HG02938 (cell line): Measurements from ENCODE around the gene WDR5.

Experiments used
- ATAC-seq: cut with Tn5 transposase; IDR thresholded peaks from one replicate; pipeline ENCODE4 v1.9.1; 2021; ENCODE audit warnings: mild to moderate bottlenecking, moderate library complexity; ENCODE audit not compliant: unreplicated experiment

WDR5 gene

DNA sequence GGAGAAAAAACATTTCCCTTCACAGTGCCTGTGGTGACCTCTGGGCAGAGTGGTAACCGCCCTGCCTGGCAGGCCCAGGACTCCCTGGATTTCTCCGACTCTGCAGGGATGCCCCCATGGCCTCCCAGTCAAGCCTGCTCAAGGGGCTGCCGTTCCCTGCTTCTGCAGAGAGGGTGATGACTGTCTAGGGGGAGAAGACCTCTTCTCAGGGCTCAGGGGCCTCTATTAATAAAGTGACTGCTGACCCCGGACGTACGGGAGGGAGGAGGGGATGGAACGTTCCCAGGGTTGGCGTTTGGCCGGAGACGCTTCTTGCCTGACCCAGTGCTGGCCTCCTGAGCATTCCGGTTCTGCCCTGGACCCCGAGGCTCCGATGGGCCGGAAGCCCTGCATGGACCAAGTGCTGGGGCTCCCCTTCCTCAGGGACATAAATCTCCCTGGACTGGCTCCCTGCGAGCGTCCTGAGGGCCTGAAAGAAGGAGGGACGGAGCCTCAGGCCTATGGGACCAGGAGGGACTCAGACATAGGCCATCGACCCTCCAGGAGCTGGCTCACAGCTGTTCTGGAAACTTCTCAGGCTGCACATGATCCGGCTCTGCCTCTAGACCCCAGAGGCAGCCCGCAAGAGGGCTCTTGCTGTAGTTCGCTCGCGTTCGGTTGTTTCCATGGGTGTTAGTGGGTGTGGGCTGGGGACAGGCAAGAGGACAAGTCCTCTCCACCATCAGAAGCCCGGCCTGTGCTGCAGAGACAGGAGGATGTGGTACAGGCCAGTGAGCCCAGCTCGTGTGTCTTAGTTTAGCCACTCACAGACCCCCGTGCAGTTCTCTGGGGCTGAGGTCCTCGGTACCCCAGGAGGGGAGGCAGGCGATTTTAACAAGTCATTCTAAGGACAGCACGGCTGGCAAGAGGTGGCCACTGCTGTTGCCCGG lies 36.6 kb downstream of the WDR5 start:
- ATAC-seq: no peak

DNA sequence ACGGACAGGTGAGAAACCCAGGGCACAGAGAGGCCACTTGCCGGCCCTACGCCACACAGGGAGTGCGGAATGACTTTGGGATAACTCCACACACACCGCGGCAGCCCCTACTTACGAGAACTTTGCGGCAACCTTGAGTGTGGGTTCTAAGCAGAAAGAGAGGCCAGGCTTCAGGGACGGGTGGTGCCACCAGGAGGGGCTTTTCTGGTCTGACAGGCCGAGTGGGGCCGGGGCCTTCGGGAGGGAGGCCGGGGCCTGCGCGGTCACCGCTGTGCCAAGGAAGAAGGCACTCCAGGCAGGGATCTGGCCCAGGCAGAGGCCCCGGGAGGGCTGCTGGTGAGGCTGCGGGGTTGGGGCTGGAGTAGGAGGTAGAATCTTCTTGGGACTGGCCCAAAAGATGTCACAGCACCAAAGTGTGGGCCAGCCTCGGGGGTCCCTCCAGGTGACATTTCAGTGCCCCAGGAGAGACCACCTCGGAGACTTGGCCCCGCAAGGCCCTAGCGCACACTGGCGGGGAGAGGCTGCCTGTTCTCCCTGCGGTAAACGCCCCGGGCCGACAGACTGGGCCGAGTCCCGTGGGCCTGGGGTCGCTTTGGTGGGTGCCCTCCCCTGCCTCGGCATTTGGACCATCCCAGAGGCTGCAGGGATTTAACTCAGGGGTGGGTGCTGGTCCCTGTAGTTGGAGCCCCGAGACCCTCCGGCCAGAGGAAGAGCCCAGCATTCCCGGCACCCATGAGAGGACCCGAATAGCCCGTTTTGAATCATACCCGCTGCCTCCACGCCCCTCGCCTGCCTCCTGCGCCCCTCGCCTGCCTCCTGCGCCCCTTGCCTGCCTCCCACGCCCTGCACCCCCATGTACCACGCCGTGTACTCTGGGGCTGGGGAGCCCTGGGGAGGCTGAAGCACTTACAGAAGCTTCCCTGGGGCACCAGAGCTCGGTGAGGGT lies 37.5 kb downstream of the WDR5 start:
- no peak for ATAC-seq

DNA sequence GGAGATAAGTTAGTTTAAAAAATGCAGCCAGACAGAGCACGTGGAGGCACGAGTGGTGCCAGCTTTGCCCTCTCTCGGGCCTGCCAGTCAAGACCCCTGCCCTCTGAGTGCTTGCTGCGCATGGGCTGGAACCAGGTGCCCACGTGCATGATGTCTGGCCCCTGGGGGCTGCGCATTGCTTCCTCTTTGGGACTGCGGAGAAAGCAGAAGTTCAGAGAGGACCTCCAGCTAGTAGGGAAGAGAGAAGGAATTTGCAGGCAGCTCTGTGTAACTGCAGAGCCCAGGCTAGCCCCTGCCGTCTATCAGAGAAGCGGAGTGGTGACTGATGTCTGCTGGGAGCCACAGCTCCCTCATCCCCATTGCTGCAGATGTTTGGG lies 38.2 kb downstream of the WDR5 start:
- ATAC-seq: no peak

DNA sequence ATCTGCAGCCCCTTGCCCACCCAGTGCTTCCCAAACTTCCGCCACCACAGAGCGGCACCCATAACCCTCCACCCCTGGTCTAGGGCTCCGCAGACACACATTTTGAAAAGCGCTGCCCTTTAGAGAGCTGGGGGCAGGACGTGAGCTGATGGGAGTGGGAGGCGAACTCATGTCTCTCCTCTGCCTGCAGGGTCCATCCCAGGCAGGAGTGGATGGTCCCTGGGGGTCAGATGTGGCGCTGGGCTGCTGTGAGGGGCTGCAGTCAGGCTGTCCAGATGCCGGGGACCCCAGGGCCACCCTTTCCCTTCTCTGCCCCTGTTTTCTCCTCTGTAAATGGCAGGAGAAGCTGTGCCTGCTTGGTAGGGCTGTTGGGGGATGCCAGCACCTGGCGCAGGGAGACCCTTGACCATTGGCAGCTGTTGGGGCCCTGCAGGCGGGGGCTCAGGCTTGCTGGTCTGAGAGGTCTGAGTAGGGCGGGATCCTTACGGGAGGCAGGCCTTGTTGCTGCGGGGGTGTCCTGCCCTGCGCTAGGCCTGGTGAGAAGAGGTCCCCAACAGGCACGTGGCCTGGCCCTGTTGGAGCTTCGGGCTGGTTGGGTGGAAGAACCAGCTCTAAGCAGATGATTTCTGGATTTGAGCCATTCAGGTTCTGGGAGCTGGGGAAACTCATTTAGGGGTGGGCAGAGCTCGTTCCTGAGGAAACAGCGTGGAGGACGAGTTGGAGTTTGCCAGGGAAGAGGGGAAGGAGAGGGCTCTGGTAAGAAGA lies 38.8 kb downstream of the WDR5 start:
- no peak for ATAC-seq

DNA sequence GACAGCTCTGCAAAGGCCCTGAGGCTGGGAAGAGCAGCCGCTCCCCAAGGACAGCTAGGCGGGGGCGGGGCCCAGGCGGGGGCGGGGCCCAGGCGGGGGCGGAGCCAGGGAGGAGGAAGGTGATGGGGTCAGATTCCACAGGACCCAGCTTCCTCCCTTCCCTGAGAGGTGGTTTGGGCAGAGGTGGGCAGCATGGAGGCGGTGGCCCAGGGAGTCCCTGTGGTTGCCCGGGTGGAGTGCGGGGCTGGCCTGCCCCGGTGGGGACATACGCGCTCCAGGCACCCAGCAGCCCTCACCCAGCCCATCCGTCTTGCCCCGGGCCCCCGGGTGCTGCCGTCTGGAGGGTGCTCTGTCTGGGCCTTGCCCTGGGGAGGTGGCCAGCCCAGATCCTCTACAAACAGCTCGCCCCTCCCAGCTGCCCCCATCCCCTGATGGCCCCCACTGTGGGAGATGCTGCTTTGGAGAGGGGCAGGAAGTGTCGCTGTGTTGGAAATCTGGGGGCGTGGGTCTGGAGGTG lies 39.5 kb downstream of the WDR5 start:
- no peak for ATAC-seq

DNA sequence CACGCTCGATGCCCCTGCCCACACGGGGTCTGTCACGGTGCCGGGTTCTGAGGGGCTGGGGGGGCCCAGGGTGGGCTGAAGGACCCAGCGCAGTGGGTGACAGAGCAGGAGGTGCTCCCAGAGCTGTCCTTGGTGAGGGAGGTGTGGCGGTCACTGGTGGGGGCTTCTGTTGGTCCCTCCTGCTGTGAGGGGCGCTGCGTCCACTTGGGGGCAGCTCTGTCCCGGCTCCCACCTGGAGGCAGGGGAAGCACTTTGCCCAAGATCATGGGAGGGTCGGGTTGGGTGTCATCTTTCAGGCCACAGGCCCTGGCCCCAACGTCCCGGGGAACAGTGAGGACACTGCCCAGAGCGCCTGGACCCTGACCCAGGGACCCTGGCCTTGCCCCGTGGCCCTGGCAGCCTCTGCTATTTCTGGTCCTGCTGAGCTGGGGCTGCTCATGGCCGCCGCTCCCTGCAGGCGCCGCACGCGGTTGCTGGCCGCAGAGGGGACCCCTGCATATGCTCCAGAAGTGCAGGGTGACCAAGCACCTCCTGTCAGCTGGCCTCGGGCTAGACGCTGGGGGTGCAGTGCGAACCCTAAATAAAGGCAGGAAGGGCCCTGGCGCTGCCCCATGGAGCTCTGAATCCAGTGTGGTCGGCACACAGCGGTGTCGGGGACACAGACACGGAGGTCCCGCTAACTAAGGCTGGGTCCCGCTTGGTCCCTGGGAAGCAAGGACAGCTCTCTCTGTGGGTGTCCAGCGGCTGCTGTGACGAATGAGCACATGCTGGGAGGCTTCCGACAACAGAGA lies 40.1 kb downstream of the WDR5 start:
- no peak for ATAC-seq

DNA sequence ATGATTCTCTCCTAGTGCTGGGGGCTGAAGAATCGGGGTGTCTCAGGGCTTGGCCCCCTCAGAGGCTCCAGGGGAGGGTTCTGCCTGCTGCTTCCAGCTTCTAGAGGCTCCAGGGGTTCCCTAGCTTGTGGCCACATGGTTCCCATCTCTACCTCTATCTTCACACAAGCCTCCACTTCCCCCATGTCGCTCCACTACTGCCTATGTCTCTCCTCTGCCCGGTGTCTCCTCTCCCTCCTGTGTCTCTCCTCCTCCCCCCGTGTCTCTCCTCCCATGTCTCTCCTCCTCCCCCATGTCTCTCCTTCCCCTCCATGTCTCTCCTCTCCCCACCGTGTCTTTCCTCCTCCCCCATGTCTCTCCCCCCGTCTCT lies 40.7 kb downstream of the WDR5 start:
- no peak for ATAC-seq

DNA sequence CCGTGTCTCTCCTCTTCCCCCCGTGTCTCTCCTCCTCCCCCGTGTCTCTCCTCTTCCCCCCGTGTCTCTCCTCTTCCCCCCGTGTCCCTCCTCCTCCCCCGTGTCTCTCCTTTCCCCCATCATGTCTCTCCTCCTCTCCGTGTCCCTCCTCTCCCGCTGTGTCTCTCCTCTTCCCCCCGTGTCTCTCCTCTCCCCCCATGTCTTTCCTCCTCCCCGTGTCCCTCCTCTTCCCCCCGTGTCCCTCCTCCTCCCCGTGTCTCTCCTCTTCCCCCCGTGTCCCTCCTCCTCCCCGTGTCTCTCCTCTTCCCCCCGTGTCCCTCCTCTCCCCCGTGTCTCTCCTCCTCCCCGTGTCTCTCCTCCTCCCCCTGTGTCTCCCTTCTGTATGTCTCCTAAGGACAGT lies 41.3 kb downstream of the WDR5 start:
- ATAC-seq: no peak

DNA sequence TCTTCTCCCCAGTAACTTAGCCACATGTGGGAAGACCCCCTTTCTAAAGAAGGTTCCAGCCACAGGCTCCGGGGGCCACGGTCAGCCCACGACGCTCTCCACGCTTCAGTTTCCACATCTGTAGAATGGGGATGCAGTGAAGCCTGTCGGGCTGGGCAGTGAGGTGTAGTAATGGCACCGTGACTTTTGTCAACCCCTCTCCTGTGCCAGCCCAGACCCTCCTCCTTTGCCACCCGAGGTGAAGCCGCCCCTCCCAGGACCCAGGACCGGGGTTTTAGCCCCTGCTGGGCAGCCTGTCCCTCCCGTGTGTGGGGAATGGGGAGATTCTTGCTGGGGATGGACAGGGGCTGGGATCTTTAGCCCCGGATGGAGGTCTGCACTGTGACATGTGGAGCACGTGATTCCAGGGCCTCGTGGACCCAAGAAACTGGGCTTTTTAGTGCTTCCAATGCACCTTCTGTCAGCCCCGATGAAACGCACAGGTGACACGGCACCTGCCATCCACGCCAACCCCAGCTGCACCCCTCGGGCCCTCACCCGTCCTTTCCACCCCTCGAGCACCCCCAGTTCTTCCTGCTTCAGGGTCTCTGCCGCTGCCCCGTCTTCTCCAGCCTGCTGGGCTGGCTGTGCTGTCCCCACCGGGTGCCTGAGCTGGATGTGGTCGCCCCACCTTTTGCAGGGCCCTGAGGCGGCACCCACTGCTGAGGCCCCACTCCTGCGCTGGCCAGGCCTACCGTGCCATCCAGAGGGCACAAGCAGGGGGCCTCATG lies 41.9 kb downstream of the WDR5 start:
- no peak for ATAC-seq

DNA sequence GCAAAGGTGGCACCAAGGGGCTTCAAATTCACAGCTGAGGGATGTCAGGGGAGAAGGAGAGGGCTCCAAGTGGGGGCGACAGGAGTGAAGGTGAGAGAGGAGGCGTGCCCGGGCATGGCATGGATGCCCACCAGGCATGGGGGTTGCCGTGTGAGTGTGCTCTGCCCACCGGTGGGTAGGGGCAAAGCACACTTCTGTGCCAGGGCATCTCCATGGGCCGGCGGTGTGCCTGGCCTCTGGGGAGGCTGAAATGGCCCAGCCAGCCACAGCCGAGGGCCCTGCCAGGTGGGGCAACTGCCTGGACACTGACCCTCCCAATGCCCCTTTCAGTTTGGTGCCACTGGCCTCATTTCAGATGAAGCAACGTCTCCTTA lies 42.5 kb downstream of the WDR5 start:
- no peak for ATAC-seq

DNA sequence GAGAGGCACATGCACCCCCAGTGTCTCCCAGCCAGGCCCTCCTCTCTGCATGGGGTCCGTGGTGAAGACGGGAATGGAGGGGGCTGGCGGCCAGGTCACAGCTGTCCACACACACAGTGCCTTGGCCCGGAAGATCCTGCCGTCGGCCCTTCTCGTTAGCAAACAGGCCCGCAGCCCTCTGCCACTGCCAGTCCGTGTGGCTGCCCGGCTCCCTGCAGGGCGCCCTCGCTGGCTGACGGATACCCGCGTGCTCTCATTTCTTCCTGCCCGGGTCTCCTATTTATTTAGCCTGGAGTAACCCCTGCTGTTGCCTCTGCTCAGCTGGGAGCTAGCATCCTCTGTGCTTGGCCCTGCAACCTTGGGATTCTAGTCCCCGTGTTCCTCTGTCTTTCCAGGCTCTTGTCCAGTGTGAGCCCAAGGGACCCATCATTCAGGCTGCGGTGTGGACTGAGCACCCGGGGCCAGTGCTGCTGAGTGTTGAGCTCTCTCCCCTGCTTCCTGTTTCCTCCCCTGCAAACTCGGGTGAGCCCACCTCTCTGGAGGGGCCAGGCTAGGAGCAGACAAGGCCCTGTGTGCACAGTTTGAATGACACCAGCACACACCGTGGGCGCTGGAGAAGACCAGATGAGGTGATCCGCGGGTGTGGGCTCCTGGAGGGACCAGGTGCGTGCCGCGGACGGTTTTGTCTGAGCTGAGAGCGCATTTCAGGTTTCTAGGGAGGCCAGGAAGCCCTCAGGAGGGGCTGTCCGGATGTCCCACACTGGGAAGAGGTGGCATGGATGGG lies 43.1 kb downstream of the WDR5 start:
- no peak for ATAC-seq

DNA sequence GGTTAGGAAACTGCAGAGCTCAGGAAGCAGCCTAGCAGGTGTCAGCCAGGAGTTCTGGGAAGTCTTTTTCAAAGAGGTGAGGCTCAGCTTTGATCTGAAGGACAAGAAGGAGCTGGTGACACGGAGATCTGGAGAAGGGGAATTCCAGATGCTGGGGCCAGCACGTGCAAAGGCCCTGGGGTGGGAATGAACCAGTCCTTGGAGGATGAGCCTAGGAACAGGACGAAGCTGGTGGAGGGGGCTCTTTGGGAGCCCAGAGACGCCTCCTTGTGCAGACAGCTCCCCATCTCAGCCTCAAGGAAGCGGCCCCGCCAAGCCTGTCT lies 43.7 kb downstream of the WDR5 start:
- ATAC-seq: no peak

DNA sequence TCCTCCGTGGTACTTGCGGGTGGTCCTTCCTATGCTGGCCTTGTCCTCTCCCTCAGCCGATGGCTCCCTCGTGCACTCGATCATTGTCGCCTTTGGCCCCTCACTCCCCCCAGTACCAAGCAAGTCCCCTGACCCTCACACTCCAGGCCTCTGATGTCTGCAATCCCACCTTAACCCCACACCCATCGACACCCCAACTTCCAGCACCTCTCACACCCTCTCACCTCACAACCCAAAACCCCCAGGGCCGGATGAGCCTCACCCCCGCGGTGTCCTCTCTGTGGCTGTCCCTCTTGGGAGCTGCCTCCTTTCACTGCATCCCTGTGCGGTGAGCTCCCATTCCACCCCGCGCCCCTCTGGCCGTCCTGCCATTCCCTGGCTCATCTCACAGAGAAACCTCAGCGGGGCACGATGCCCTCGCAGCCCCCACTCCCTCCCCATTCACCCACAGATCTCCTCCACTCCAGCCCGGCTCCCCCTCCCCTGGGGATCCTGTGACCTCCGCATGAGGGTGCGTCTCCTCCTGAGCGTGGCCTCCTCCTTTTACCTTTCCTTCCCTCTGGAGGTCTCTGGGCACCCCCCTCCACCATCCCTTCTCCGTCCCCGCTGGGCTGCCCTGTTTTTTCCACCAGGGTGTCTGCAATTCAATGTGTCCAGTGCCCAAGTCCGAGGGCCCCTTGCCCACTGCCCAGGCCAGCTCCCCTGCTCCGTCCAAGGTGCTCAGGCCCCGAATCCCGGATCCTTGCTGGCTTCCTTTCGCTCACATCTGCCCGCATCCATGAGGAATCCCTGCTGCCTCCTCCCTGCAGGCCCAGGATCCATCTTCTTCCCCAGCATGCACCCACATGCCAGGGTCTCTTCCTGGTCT lies 44.3 kb downstream of the WDR5 start:
- no peak for ATAC-seq

DNA sequence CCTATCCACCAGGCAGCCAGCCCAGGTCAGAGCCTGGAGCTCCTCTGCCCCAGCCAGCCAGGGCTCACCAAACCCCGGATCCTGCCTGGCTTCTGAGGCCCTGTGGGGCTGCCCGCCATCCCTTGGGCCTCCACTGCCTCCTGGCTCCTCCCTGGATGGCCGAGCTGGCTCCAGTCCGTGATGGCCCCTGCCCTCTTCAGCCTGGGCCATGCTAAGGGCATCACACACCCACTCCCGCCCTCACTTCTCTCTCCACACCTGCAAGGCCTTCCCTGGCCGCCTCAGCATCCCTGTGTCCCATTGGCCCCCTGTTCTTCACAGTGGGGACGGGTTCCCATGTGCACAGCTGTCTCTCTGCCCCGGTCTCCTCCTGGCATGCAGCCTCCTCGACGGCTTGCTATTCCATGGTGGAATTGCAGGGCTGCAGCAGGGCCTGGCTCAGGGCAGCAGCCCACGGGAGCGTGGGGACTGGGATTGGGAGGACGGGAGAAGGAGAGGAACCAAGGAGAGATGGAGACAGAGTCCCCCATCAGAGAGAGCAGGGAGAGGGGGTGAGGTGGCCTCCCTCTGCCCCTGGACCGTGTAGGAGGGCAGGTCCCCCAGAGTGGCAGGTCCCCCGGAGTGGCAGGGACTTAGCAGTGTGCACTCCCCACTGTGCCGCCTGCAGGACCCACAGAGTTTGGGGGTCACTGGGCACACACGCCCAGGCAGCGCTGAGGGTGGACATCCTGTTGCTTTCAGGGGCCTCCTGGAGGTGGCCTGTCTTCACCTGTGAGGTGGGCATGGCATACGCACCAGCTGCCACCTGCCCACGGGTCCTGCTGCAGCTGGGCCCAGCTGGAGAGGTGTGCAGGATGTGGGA lies 45.1 kb downstream of the WDR5 start:
- no peak for ATAC-seq

DNA sequence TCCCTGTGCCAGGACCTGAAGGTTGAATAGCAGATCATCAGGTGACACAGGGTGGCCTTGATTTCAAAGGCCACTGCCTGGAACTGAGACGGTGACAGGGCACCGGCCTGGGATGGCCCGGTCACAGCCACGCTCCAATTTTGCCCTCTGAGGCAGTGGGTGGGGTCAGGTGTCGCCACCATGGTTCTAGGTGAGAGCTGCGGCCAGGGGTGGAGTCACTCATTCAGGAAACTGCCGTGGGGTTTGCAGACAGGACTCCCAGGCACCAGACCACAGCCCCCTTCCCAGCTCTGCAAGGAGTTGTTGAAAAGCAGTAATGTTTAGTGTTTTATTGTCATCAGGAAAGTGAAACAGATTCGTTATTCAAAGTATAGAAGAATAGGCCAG lies 45.8 kb downstream of the WDR5 start:
- ATAC-seq: no peak

DNA sequence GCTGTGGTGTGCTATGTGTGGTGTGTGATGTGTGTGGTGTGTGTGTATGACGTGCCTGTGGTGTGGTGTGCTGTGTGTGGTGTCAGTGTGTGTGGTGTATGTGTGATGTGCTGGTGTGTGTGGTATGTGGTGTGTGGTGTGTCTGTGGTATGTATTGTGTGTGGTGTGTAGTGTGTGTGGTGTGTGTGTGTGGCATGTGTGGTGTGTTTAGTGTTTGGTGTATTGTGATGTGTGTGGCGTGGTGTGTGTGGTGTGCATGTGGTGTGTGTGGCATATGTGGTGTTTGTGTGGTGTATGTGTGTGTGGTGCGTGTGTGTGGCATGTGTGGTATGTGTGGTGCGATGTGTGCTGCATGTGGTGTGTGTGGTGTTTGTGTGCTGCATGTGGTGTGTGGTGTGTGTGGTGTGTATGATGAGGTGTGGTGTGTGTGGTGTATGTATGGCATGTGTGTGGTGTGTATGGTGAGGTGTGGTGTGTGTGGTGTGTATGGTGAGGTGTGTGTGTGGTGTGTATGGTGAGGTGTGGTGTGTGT lies 46.7 kb downstream of the WDR5 start:
- no peak for ATAC-seq

DNA sequence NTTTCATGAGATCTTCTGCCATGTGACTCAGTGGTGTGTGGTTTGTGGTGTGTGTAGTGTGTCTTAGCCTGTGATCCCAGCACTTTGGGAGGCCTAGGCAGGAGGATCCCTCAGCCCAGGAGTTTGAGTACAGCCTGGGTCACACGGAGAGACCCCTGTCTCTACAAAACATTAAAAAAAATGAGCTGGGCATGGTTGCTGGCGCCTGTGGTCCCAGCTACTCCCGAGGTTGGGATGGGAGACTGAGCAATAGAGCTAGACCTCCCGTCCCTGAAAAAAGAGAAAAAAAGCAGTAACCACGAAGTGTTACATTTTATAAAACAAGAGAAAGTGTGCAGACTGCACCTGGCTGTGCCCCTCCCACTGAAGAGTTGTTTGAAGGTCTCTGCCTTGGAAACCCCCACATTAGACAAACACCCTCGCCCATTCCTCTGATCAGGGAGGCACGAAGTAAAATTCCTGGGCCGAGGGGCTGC lies 49.7 kb downstream of the WDR5 start:
- no peak for ATAC-seq
